GM10847 (cell line): ENCODE data around the gene CACNA1C.

Experiments used
- POLR2A ChIP-seq: IDR thresholded peaks from 2 replicates; pipeline ENCODE4 v1.6.1; 2011; ENCODE audit not compliant: insufficient read length; ENCODE audit errors: extremely low read depth

The CACNA1C gene

GRCh38 chr12:2526371-2526770 lies 473.6 kb downstream of the CACNA1C start:
- TF ChIP-seq POLR2A: no peak

GRCh38 chr12:2528001-2528400 lies 475.2 kb downstream of the CACNA1C start:
- no peak for TF ChIP-seq POLR2A

- TF ChIP-seq POLR2A: no peak
These were observed 477.0 kb downstream of the CACNA1C start for GRCh38 chr12:2529807-2530206.

- TF ChIP-seq POLR2A: no peak
These were observed 478.6 kb downstream of the CACNA1C start for GRCh38 chr12:2531371-2531770.

GRCh38 chr12:2533036-2533435 lies 480.2 kb downstream of the CACNA1C start:
- TF ChIP-seq POLR2A: no peak

- TF ChIP-seq POLR2A: no peak
These were observed 482.9 kb downstream of the CACNA1C start for GRCh38 chr12:2535583-2536204.

GRCh38 chr12:2536724-2537123 lies 483.9 kb downstream of the CACNA1C start:
- no peak for TF ChIP-seq POLR2A

GRCh38 chr12:2537868-2538541 lies 485.2 kb downstream of the CACNA1C start:
- TF ChIP-seq POLR2A: no peak

- no peak for TF ChIP-seq POLR2A
These were observed 487.2 kb downstream of the CACNA1C start for GRCh38 chr12:2539938-2540337.

GRCh38 chr12:2540535-2540941 lies 487.8 kb downstream of the CACNA1C start:
- no peak for TF ChIP-seq POLR2A

- no peak for TF ChIP-seq POLR2A
These were observed 488.9 kb downstream of the CACNA1C start for GRCh38 chr12:2541631-2542204.

- TF ChIP-seq POLR2A: no peak
These were observed 491.0 kb downstream of the CACNA1C start for GRCh38 chr12:2543801-2544200.

- TF ChIP-seq POLR2A: no peak
These were observed 491.4 kb downstream of the CACNA1C start for GRCh38 chr12:2544230-2544629.

GRCh38 chr12:2547273-2548044 lies 494.7 kb downstream of the CACNA1C start:
- TF ChIP-seq POLR2A: no peak

- no peak for TF ChIP-seq POLR2A
These were observed 495.3 kb downstream of the CACNA1C start for GRCh38 chr12:2548081-2548480.
